Stomach (tissue), 19 donors: ENCODE data around the gene ZNF274. TPM values are rescaled to one million over a fixed set of nuclear protein-coding genes. Genes with fewer than 3 reads are reported as not detected.
"Not testable (repeated sequence)": the region's sequence is repeated elsewhere in the genome, so short reads cannot be mapped to it uniquely, and the experiment has no call there.

ENCODE experiments used
- DNase-seq, 2 donors: peaks; one replicate each; pipeline versions ENCODE4 v3.0.0 to v3.0.0-alpha.2; 2013 to 2019
- H3K27ac ChIP-seq, 5 donors: fragments of 200-600 bp in 4 of 5; sonication (generic) in 4 of 5; one replicate each; pipeline ENCODE4 v1.5.1; 2013 to 2019; ENCODE audit warnings: mild to moderate bottlenecking in 1 of 5, moderate library complexity in 1 of 5
- H3K27me3 ChIP-seq, 3 donors: fragments of 200-600 bp; sonication (generic); one replicate each; pipeline ENCODE4 v1.5.1; 2017 to 2019; ENCODE audit warnings: mixed run types in 1 of 3
- H3K36me3 ChIP-seq, 4 donors: fragments of 200-600 bp; sonication (generic); 1 replicate in 3 of 4; 2 replicates in 1 of 4; pipeline ENCODE4 v1.5.1; 2016 to 2019
- H3K4me1 ChIP-seq, 4 donors: fragments of 200-600 bp; sonication (generic); one replicate each; pipeline ENCODE4 v1.5.1; 2016 to 2019
- H3K4me3 ChIP-seq, 4 donors: fragments of 200-600 bp; sonication (generic) in 3 of 4; one replicate each; pipeline ENCODE4 v1.5.1; 2016 to 2019; ENCODE audit warnings: mild to moderate bottlenecking in 1 of 4
- H3K9me3 ChIP-seq, 4 donors: fragments of 200-600 bp; sonication (generic); one replicate each; pipeline ENCODE4 v1.5.1; 2016 to 2019
- CTCF ChIP-seq, 7 experiments: fragments of 450-650 bp in 4 of 7; fragments of 200-600 bp in 3 of 7; sonication (generic) in 3 of 7; IDR thresholded peaks; one replicate each; pipeline ENCODE4 v1.5.1; 2016 to 2019; ENCODE audit warnings: antibody characterized with exemption in 7 of 7, control low read depth in 2 of 7, mild to moderate bottlenecking in 1 of 7
- EP300 ChIP-seq: sonication (generic); formaldehyde crosslinking; IDR thresholded peaks from one replicate; pipeline ENCODE4 v1.6.1; 2017; ENCODE audit warnings: antibody characterized with exemption
- POLR2A ChIP-seq, 4 donors: fragments of 450-650 bp; IDR thresholded peaks; one replicate each; pipeline ENCODE4 v1.6.1; 2016; ENCODE audit warnings: antibody characterized with exemption in 4 of 4, control low read depth in 2 of 4, mild to moderate bottlenecking in 1 of 4, moderate library complexity in 1 of 4
- POLR2AphosphoS5 ChIP-seq, 3 donors: sonication (generic); formaldehyde crosslinking; IDR thresholded peaks; one replicate each; pipeline ENCODE4 v1.6.1; 2016; ENCODE audit warnings: antibody characterized with exemption in 3 of 3
- WGBS, 5 donors: extraction: QIAGEN DNeasy Blood & Tissue Kit in 3 of 5; methylation state at CpG; one replicate each; pipeline versions ENCODE4 v1.1.5 to v1.1.7; 2013 to 2018; 5-methylcytosine and 5-hydroxymethylcytosine counted together
- intact Hi-C: fragments of 100-400 bp; cut with DNase I; formaldehyde crosslinking; loops from one replicate; pipeline ENCODE4 v1.15.1; 2023; ENCODE audit warnings: low total_unique reads
- long read RNA-seq, 10 donors: transcript quantifications; one replicate each; lab custom pipeline, GENCODE V29; 2026
- polyA plus RNA-seq, 3 donors: library from polyadenylated mRNA; stranded (reverse); fragments of 200-250 nt; gene quantifications; one replicate each; pipeline ENCODE4 v1.2.3, GENCODE V29; 2013
- total RNA-seq, 5 donors: library from RNA; depleted of rRNA; stranded (reverse); fragments of >200 nt; gene quantifications; one replicate each; pipeline versions ENCODE4 v1.1.0 to v1.2.3, GENCODE V29; 2014 to 2016
- donor health status: healthy with polysubstance abuse.
- donor health status: Bipolar disorder and iron deficiency.
- donor health status: healthy.

Gene ZNF274
- 10 to 100 TPM in 4 of 5 donors, 1 to 10 TPM in 1; 6.2 to 46.9 (median 28.6) TPM for total RNA-seq
- polyA plus RNA-seq: 10 to 100 TPM in 2 of 3 donors, 1 to 10 TPM in 1; 5.9 to 16.1 (median 12.2) TPM
- long read RNA-seq, donor 1, full-length matches to known transcripts: 1 of 9 reads
- long read RNA-seq, donor 1, partial matches to known transcripts: 8 of 9 reads
- long read RNA-seq, donor 1, other reads (novel, unspliced or antisense): 0 of 9 reads
- long read RNA-seq, donor 2, full-length matches to known transcripts: 2 of 2 reads
- long read RNA-seq, donor 2, partial matches to known transcripts: 0 of 2 reads
- long read RNA-seq, donor 2, other reads (novel, unspliced or antisense): 0 of 2 reads
- long read RNA-seq, donor 3, partial matches to known transcripts: 0 of 1 reads
- long read RNA-seq, donor 3, other reads (novel, unspliced or antisense): 0 of 1 reads
- long read RNA-seq, donor 4: 0 reads
- long read RNA-seq, donor 5, partial matches to known transcripts: 0 of 1 reads
- long read RNA-seq, donor 5, other reads (novel, unspliced or antisense): 0 of 1 reads
- long read RNA-seq, donor 6, full-length matches to known transcripts: 8 of 8 reads
- long read RNA-seq, donor 6, partial matches to known transcripts: 0 of 8 reads
- long read RNA-seq, donor 6, other reads (novel, unspliced or antisense): 0 of 8 reads
- long read RNA-seq, donor 7, partial matches to known transcripts: 0 of 3 reads
- long read RNA-seq, donor 7, other reads (novel, unspliced or antisense): 0 of 3 reads
- long read RNA-seq, donor 8, full-length matches to known transcripts: 5 of 10 reads
- long read RNA-seq, donor 8, partial matches to known transcripts: 5 of 10 reads
- long read RNA-seq, donor 8, other reads (novel, unspliced or antisense): 0 of 10 reads
- long read RNA-seq, donor 9, partial matches to known transcripts: 0 of 1 reads
- long read RNA-seq, donor 9, other reads (novel, unspliced or antisense): 0 of 1 reads
- long read RNA-seq, donor 10, partial matches to known transcripts: 0 of 1 reads
- long read RNA-seq, donor 10, other reads (novel, unspliced or antisense): 0 of 1 reads

DNA sequence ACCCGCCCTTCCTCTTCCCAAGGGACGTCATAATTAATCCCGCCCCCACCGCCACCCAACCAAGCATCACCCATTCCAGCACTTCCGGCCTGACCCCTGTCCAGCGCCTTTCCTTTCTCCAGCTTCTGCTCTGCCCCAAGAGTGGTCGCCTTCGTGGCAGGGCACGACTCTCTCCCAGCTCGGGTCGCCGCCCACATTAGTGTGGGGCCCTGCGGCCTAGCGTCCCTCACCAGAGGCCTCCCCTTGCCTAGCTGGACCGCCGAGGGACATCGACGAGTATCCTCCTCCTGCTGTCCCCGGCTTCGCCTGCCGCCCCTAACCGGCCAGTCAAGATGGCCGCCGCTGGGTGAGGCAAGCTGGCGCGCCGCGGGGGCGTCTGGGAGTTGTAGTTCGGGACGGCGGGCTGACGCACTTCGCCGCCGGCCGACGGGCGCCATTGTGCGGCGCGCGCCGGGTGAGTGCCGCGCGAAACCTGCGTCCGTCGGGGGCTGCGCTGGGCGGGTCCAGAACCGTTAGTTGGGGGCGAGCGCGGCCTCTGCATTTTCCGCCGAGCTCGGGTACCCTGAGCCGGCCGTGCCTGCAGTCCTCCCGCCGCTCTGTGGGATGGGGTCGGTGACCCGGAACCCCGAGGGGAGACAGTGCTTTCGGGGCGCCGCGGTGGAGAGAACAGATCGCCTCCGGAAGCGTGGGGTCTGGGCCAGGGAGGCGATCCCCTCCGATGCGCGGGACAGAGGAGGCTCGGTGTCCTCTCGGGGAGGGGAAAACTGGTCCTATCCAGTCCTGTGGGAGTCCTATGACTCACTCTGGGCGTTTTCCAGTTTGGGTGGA lies at the start of gene ZNF274:
TSS of gene ZNF274 (plus strand) at position 73 of the 828 bp plus-strand sequence. CDS start 905 bp downstream, outside the sequence.
- TF ChIP-seq POLR2A (IDR thresholded peaks at IDR 0.05) (no peak), POLR2AphosphoS5 (IDR thresholded peaks at IDR 0.05) (peak; percentile 77 to 94 (median 80))
- intact Hi-C loops: loop anchor here (10.0 kb wide), 1 partner anchor 82 kb away; no protein-coding TSS in a partner anchor
- Histone ChIP-seq H3K4me1 (peaks cover 0 to 21% (median 8%) of the 10 kb centered on the region in 4 donors), H3K27me3 (no peaks in the 10 kb centered on the region), H3K36me3 (peaks cover 34 to 73% (median 54%) of the 10 kb centered on the region in 4 donors), H3K4me3 (peak within 1 kb of the TSS; percentile 79 to 89 (median 86)), H3K27ac (peak within 1 kb of the TSS; percentile 97 to 99 (median 98)), H3K9me3 (peaks cover 66 to 100% (median 96%) of the 10 kb centered on the region in 4 donors)
- DNase-seq: peak; percentile 93 to 98
- WGBS, 5 donors: 0 to 3% (median 1%) methylated on average over 29 to 80 of the region's 80 CpGs

GRCh38 chr19:58134244-58134643 lies 48.6 kb upstream of the ZNF274 start:
- Histone ChIP-seq H3K4me3 (no peak overlapping the region), H3K36me3 (peaks cover 87 to 100% (median 100%) of the 10 kb centered on the region in 4 donors), H3K27me3 (no peaks in the 10 kb centered on the region), H3K9me3 (peaks cover 93 to 100% (median 100%) of the 10 kb centered on the region in 4 donors), H3K27ac (no peak overlapping the region), H3K4me1 (no peaks in the 10 kb centered on the region)
- 92 to 100% (median 97%) methylated on average over 1 of the region's 1 CpG for WGBS, 5 donors
- intact Hi-C loops: no loop called here
- DNase-seq: no peak
- TF ChIP-seq CTCF (IDR thresholded peaks at IDR 0.05) (no peak), POLR2AphosphoS5 (IDR thresholded peaks at IDR 0.05) (no peak), POLR2A (IDR thresholded peaks at IDR 0.05) (no peak), EP300 (no peak)

DNA sequence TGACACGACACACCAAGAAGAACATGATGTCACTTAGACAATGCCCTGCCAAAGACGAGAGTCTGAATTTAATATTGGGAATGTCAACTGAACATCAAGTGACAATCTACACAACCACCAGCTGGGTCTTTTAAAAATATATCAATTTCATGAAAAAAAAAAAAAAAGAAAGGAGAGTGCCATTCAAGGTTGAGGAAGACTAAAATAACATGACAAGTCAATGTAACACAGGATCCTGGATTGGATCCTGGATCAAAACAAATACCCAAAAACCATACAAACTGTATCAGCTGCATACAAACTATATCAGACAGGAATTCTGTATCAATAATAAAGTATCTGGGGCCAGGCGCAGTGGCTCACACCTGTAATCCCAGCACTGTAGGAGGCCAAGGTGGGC lies 37.0 kb upstream of the ZNF274 start:
- Histone ChIP-seq H3K27ac (no peak overlapping the region), H3K27me3 (no peaks in the 10 kb centered on the region), H3K36me3 (peaks cover 22 to 41% (median 32%) of the 10 kb centered on the region in 4 donors), H3K4me1 (peaks cover 5 to 17% (median 9%) of the 10 kb centered on the region in 4 donors), H3K4me3 (no peak overlapping the region), H3K9me3 (peaks cover 35 to 82% (median 64%) of the 10 kb centered on the region in 4 donors)
- TF ChIP-seq POLR2A (IDR thresholded peaks at IDR 0.05): no peak
- no peak for TF ChIP-seq POLR2AphosphoS5 (IDR thresholded peaks at IDR 0.05)
- TF ChIP-seq CTCF (IDR thresholded peaks at IDR 0.05): no peak
- no peak for TF ChIP-seq EP300
- DNase-seq: no peak
- WGBS, 5 donors: 95 to 99% (median 98%) methylated on average over 3 of the region's 3 CpGs
- intact Hi-C loops: no loop called here

- H3K9me3 ChIP-seq: peaks cover 31 to 72% (median 51%) of the 10 kb centered on the region in 4 donors
- H3K4me3 ChIP-seq, DNase-seq, H3K27me3 ChIP-seq, H3K27ac ChIP-seq, intact Hi-C loops: not testable (repeated sequence)
- H3K36me3 ChIP-seq: peaks cover 5 to 25% (median 16%) of the 10 kb centered on the region in 4 donors
- H3K4me1 ChIP-seq: peaks cover 5 to 29% (median 17%) of the 10 kb centered on the region in 4 donors
- WGBS, 5 donors: 87 to 100% (median 98%) methylated on average over 2 to 24 of the region's 28 CpGs
Observed at GRCh38 chr19:58147475-58147874, 35.4 kb upstream of the ZNF274 start.
